NK-92 treated with Interleukin-12 subunit alpha and Interleukin-12 subunit beta, amount 100 ng/mL, for 24 hours (cell line): ENCODE measurements around the gene GPR157.
A peak's percentile ranks its signal among the peaks of the same experiment; 100 is the strongest.

ENCODE experiments used
- DNase-seq: peaks from one replicate; lab custom pipeline; 2025; lab: John Stamatoyannopoulos, UW

GPR157 gene

GRCh38 chr1:9086796-9087195 is 42.1 kb downstream of the GPR157 start:
- no peak for DNase-seq

- DNase-seq: no peak
Measured at GRCh38 chr1:9086045-9086444, 42.9 kb downstream of the GPR157 start.

GRCh38 chr1:9085306-9085940 is 43.5 kb downstream of the GPR157 start:
- no peak for DNase-seq

GRCh38 chr1:9084906-9085305 is 44.0 kb downstream of the GPR157 start:
- no peak for DNase-seq

- DNase-seq: no peak
Measured at GRCh38 chr1:9081473-9081872, 47.4 kb downstream of the GPR157 start.

GRCh38 chr1:9080705-9081291 is 48.1 kb downstream of the GPR157 start:
- DNase-seq: no peak

GRCh38 chr1:9079988-9080704 is 48.8 kb downstream of the GPR157 start:
- DNase-seq: no peak

GRCh38 chr1:9078752-9079500 is 50.0 kb downstream of the GPR157 start:
- DNase-seq: no peak

GRCh38 chr1:9078015-9078751 is 50.7 kb downstream of the GPR157 start:
- peak; percentile 32 for DNase-seq

- DNase-seq: no peak
Measured at GRCh38 chr1:9075022-9075421, 53.9 kb downstream of the GPR157 start.

- no peak for DNase-seq
Measured at GRCh38 chr1:9073143-9073542, 55.8 kb downstream of the GPR157 start.

GRCh38 chr1:9071554-9072235 is 57.2 kb downstream of the GPR157 start:
- DNase-seq: no peak

GRCh38 chr1:9070486-9070885 is 58.4 kb downstream of the GPR157 start:
- DNase-seq: no peak

GRCh38 chr1:9069326-9070100 is 59.4 kb downstream of the GPR157 start, which contains the start of gene SLC2A5:
SLC2A5 (minus strand) TSS chr1:9069635; CDS start chr1:9069536, 99 bp downstream.
- DNase-seq: no peak

GRCh38 chr1:9068981-9069325 is 59.9 kb downstream of the GPR157 start:
- no peak for DNase-seq

- peak; percentile 47 for DNase-seq
Measured at GRCh38 chr1:9066945-9067807, 61.7 kb downstream of the GPR157 start.

- DNase-seq: no peak
Measured at GRCh38 chr1:9065213-9065751, 63.6 kb downstream of the GPR157 start.

- no peak for DNase-seq
Measured at GRCh38 chr1:9062846-9063245, 66.1 kb downstream of the GPR157 start.

- no peak for DNase-seq
Measured at GRCh38 chr1:9062021-9062471, 66.9 kb downstream of the GPR157 start.
